GM19043 (cell line): ENCODE results near the gene TRIOBP.

Experiments used
- ATAC-seq: cut with Tn5 transposase; IDR thresholded peaks from one replicate; pipeline ENCODE4 v1.9.1; 2021; ENCODE audit warnings: low read depth; ENCODE audit not compliant: unreplicated experiment

TRIOBP gene

DNA sequence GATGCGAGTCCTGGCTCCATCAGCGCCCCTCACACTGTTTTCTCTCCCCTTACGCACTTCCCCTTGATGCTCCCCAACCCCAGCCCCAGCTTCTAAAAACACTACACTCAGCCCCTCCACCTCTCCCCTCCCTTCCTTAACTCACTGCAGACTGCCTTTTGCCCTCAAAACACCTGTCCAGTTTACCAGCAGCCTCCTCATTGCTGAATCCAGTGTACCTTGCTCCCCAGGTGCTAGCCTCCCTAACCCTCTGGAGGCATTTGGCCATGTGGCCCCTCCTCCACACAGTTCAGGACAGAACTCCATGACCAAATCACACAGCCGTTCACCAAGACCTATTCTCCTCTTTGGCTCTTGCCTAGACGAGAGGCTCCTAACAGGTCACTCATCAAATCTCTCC is 123.5 kb downstream of the TRIOBP start:
- no peak for ATAC-seq

- no peak for ATAC-seq
These were observed 125.4 kb downstream of the TRIOBP start for GRCh38 chr22:37822079-37822833.

DNA sequence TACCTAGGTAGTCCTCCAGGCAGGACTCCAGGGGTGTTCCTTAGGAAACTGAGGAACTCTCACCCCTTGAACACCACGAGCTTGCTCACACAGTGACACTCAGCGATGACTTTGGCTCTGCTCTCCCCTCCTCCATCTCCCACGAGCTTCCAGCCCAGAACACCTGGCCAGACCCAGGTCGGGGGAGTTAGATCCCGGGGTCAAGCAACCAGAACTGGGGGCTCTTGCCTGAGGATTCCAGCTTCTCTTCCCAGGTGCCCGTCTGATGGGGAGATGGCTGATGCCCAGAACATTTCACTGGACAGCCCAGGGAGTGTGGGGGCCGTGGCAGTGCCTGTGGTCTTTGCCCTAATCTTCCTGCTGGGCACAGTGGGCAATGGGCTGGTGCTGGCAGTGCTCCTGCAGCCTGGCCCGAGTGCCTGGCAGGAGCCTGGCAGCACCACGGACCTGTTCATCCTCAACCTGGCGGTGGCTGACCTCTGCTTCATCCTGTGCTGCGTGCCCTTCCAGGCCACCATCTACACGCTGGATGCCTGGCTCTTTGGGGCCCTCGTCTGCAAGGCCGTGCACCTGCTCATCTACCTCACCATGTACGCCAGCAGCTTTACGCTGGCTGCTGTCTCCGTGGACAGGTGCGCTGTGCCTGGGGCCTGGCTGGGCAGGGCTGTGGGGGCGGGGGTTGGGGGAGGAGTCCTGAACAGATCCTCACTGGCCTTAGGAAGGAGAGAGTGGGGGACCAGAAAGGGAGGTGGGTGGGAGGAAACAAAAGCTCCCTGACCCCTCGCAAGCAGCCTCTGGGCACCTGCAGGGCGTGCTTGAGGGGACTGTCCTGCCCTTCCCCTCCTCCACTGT is 126.5 kb downstream of the TRIOBP start, which contains the start of gene GALR3:
Gene GALR3, plus strand, starts transcription at position 249 of the 852 bp plus-strand sequence. Its CDS starts 25 bp downstream, at position 274.
- ATAC-seq, result no peak

DNA sequence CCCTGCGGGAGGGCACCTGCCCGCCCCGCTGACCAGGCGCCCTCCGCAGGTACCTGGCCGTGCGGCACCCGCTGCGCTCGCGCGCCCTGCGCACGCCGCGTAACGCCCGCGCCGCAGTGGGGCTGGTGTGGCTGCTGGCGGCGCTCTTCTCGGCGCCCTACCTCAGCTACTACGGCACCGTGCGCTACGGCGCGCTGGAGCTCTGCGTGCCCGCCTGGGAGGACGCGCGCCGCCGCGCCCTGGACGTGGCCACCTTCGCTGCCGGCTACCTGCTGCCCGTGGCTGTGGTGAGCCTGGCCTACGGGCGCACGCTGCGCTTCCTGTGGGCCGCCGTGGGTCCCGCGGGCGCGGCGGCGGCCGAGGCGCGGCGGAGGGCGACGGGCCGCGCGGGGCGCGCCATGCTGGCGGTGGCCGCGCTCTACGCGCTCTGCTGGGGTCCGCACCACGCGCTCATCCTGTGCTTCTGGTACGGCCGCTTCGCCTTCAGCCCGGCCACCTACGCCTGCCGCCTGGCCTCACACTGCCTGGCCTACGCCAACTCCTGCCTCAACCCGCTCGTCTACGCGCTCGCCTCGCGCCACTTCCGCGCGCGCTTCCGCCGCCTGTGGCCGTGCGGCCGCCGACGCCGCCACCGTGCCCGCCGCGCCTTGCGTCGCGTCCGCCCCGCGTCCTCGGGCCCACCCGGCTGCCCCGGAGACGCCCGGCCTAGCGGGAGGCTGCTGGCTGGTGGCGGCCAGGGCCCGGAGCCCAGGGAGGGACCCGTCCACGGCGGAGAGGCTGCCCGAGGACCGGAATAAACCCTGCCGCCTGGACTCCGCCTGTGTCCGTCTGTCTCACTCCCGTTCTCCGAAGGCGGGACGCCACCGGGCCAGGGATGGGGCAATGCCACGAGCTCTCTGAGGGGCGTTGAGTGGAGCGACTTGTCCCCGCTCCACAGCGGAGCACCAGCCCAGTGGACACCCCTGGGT is 128.1 kb downstream of the TRIOBP start:
- ATAC-seq, result no peak
